HepG2 (cell line): ENCODE measurements around the gene WSB1. TPM values are rescaled to one million over a fixed set of nuclear protein-coding genes. Genes with fewer than 3 reads are reported as not detected.

ENCODE experiments used
- ATAC-seq: fragments of 200-7000 bp; cut with Tn5 transposase; 3 replicates; pipeline ENCODE4 v1.9.1; 2020; ENCODE audit warnings: mild to moderate bottlenecking, moderate library complexity
- BruUV-seq: library from RNA; stranded (reverse); fragments of 400-500 nt; replicated peaks from 2 replicates; lab custom pipeline; 2021; lab: Mats Ljungman, UMichigan
- CTCF ChIA-PET: fragments of 300-600 bp; formaldehyde crosslinking; extraction: SDS; loops from one replicate; lab custom pipeline; 2021; ENCODE audit warnings: low total read pairs, inconsistent platforms, low intra/inter-chr PET ratio; lab: Yijun Ruan, JAX
- POLR2A ChIA-PET: fragments of 350-600 bp; sonication (Branson Sonifier 250); formaldehyde crosslinking; loops from one replicate; lab custom pipeline; 2020; ENCODE audit warnings: antibody characterized with exemption, inconsistent platforms; lab: Yijun Ruan, JAX
- DNase-seq: peaks from one replicate; pipeline ENCODE4 v3.0.0-alpha.2; 2015; ENCODE audit warnings: low spot score
- FAIRE-seq: peaks from 3 replicates; lab custom pipeline; 2011; peaks lifted over from hg19 to GRCh38; lab: Jason Lieb, UNC
- H2AFZ ChIP-seq: one replicate; pipeline ENCODE4 v1.6.1; 2011; ENCODE audit warnings: low read length, inconsistent platforms
- H3K27ac ChIP-seq: fragments of 300-600 bp; 3 replicates; pipeline ENCODE4 v1.8.0; 2011; ENCODE audit warnings: mixed run types, mild to moderate bottlenecking, mixed read lengths, low read length, inconsistent platforms; ENCODE audit not compliant: insufficient read depth; ENCODE audit errors: extremely low read length
- H3K27me3 ChIP-seq, 2 experiments: fragments of 200-600 bp in 1 of 2; 2 replicates in 1 of 2; 3 replicates in 1 of 2; pipeline versions ENCODE4 v1.6.0 to v1.8.0; 2011; ENCODE audit warnings: low read length in 2 of 2, mild to moderate bottlenecking in 2 of 2, moderate library complexity in 2 of 2, inconsistent platforms in 1 of 2; ENCODE audit not compliant: insufficient read depth in 2 of 2, control insufficient read depth in 1 of 2
- H3K36me3 ChIP-seq, 2 experiments: fragments of 200-600 bp in 1 of 2; replicated peaks in 1 of 2; 2 replicates in 1 of 2; 3 replicates in 1 of 2; pipeline versions ENCODE4 v1.5.1 to v1.8.0; 2011; ENCODE audit warnings: low read length in 2 of 2, inconsistent platforms in 1 of 2; ENCODE audit not compliant: insufficient read depth in 2 of 2, control insufficient read depth in 1 of 2
- H3K4me1 ChIP-seq: 2 replicates; pipeline ENCODE4 v1.5.1; 2012; ENCODE audit warnings: low read length, inconsistent platforms; ENCODE audit not compliant: insufficient read depth
- H3K4me2 ChIP-seq: 2 replicates; pipeline ENCODE4 v1.6.0; 2011; ENCODE audit warnings: low read depth, low read length, inconsistent platforms
- H3K4me3 ChIP-seq, 3 experiments: fragments of 200-600 bp in 1 of 3; sonication (generic), shearing (Covaris generic) in 1 of 3; replicated peaks in 1 of 3; 2 replicates each; pipeline ENCODE4 v1.5.1; 2011 to 2016; ENCODE audit warnings: low read length in 3 of 3, inconsistent platforms in 2 of 3, low read depth in 2 of 3, mild to moderate bottlenecking in 2 of 3, control low read depth in 1 of 3, mixed read lengths in 1 of 3; ENCODE audit not compliant: insufficient read depth in 1 of 3
- H3K79me2 ChIP-seq: one replicate; pipeline ENCODE4 v1.6.1; 2011; ENCODE audit warnings: low read length, inconsistent platforms; ENCODE audit not compliant: insufficient read depth
- H3K9ac ChIP-seq: 2 replicates; pipeline ENCODE4 v1.6.0; 2011; ENCODE audit warnings: mild to moderate bottlenecking, low read depth, low read length, inconsistent platforms; ENCODE audit not compliant: insufficient read depth
- H3K9me3 ChIP-seq: 2 replicates; pipeline ENCODE4 v1.5.1; 2012; ENCODE audit warnings: mild to moderate bottlenecking, low read length
- H4K20me1 ChIP-seq: 2 replicates; pipeline ENCODE4 v1.6.0; 2011; ENCODE audit warnings: inconsistent platforms, mild to moderate bottlenecking, low read length, moderate library complexity; ENCODE audit not compliant: insufficient read depth
- ARID2 ChIP-seq: sonication (generic); formaldehyde crosslinking; IDR thresholded peaks from 2 replicates; pipeline ENCODE4 v1.8.1; 2022; ENCODE audit warnings: mild to moderate bottlenecking, missing genetic modification reagents, borderline replicate concordance
- CEBPB ChIP-seq: IDR thresholded peaks from 2 replicates; pipeline ENCODE4 v1.6.1; 2011; ENCODE audit warnings: low read depth, low read length, improper control_type of control experiment, borderline replicate concordance
- DPF2 ChIP-seq: sonication (generic); formaldehyde crosslinking; IDR thresholded peaks from 2 replicates; pipeline ENCODE4 v1.4.0; 2020; ENCODE audit warnings: mild to moderate bottlenecking, low read depth, missing genetic modification reagents, borderline replicate concordance
- EEA1 ChIP-seq: sonication (generic); formaldehyde crosslinking; IDR thresholded peaks from 2 replicates; pipeline ENCODE4 v1.5.1; 2020; ENCODE audit warnings: mild to moderate bottlenecking, missing genetic modification reagents, borderline replicate concordance
- HCFC1 ChIP-seq: fragments of 150-350 bp; IDR thresholded peaks from 2 replicates; pipeline ENCODE4 v1.6.1; 2014; ENCODE audit warnings: low read depth, low read length
- HMGA1 ChIP-seq: sonication (generic); formaldehyde crosslinking; conservative IDR thresholded peaks from 2 replicates; pipeline ENCODE4 v1.4.0; 2020; ENCODE audit warnings: missing genetic modification reagents
- HOXA7 ChIP-seq: sonication (generic); formaldehyde crosslinking; IDR thresholded peaks from 2 replicates; pipeline ENCODE4 v1.8.1; 2022; ENCODE audit warnings: mild to moderate bottlenecking, missing genetic modification reagents, moderate library complexity
- JUNB ChIP-seq: sonication (generic); formaldehyde crosslinking; IDR thresholded peaks from 2 replicates; pipeline ENCODE4 v1.8.0; 2022; ENCODE audit warnings: missing genetic modification reagents, mild to moderate bottlenecking, borderline replicate concordance
- MAFG ChIP-seq: sonication (generic); formaldehyde crosslinking; IDR thresholded peaks from 2 replicates; pipeline ENCODE4 v1.5.1; 2020; ENCODE audit warnings: mild to moderate bottlenecking, missing genetic modification reagents
- MATR3 ChIP-seq: sonication (generic); formaldehyde crosslinking; IDR thresholded peaks from 2 replicates; pipeline ENCODE4 v1.4.0; 2020; ENCODE audit warnings: missing genetic modification reagents
- NFIB ChIP-seq: sonication (generic); formaldehyde crosslinking; IDR thresholded peaks from 2 replicates; pipeline ENCODE4 v1.9.0; 2021; ENCODE audit warnings: missing genetic modification reagents, mild to moderate bottlenecking, borderline replicate concordance
- PHF20 ChIP-seq: sonication (generic); formaldehyde crosslinking; IDR thresholded peaks from 2 replicates; pipeline ENCODE4 v1.5.0; 2020; ENCODE audit warnings: mild to moderate bottlenecking, missing genetic modification reagents
- POLR2A ChIP-seq, 2 experiments: IDR thresholded peaks; 2 replicates each; pipeline ENCODE4 v1.6.1; 2011; ENCODE audit warnings: low read depth in 2 of 2, low read length in 2 of 2, mild to moderate bottlenecking in 1 of 2, moderate library complexity in 1 of 2; ENCODE audit not compliant: insufficient read depth in 1 of 2
- THAP11 ChIP-seq: IDR thresholded peaks from 2 replicates; pipeline ENCODE4 v1.6.1; 2016; ENCODE audit warnings: missing biosample characterization, missing genetic modification reagents
- ZFAT ChIP-seq: sonication (generic); formaldehyde crosslinking; conservative IDR thresholded peaks from 2 replicates; pipeline ENCODE4 v1.8.1; 2023; ENCODE audit warnings: missing genetic modification reagents, inconsistent platforms
- ZNF10 ChIP-seq: sonication (generic); formaldehyde crosslinking; IDR thresholded peaks from 2 replicates; pipeline ENCODE4 v1.4.0; 2020; ENCODE audit warnings: mild to moderate bottlenecking, low read depth, missing genetic modification reagents, borderline replicate concordance
- ZNF530 ChIP-seq: sonication (generic); formaldehyde crosslinking; IDR thresholded peaks from 2 replicates; pipeline ENCODE4 v1.5.0; 2020; ENCODE audit warnings: low read depth, mild to moderate bottlenecking, missing genetic modification reagents
- ZNF557 ChIP-seq: sonication (generic); formaldehyde crosslinking; IDR thresholded peaks from 2 replicates; pipeline ENCODE4 v1.4.0; 2020; ENCODE audit warnings: missing genetic modification reagents
- ZNF629 ChIP-seq: sonication (generic); formaldehyde crosslinking; conservative IDR thresholded peaks from 2 replicates; pipeline ENCODE4 v1.5.0; 2020; ENCODE audit warnings: missing genetic modification reagents
- ZNF672 ChIP-seq: sonication (generic); formaldehyde crosslinking; IDR thresholded peaks from 2 replicates; pipeline ENCODE4 v1.8.1; 2022; ENCODE audit warnings: missing genetic modification reagents
- ZNF674 ChIP-seq: sonication (generic); formaldehyde crosslinking; IDR thresholded peaks from 2 replicates; pipeline ENCODE4 v1.5.0; 2020; ENCODE audit warnings: low read depth, mild to moderate bottlenecking, missing genetic modification reagents
- ZSCAN21 ChIP-seq: sonication (generic); formaldehyde crosslinking; IDR thresholded peaks from 2 replicates; pipeline ENCODE4 v1.8.0; 2022; ENCODE audit warnings: mild to moderate bottlenecking, missing genetic modification reagents, moderate library complexity, borderline replicate concordance
- ZSCAN30 ChIP-seq: sonication (generic); formaldehyde crosslinking; IDR thresholded peaks from 2 replicates; pipeline ENCODE4 v1.5.0; 2020; ENCODE audit warnings: mild to moderate bottlenecking, missing genetic modification reagents
- WGBS: methylation state at CpG from one replicate; pipeline ENCODE4 v1.1.6; 2017; ENCODE audit warnings: low lambda C conversion rate; 5-methylcytosine and 5-hydroxymethylcytosine counted together
- in situ Hi-C: cut with HindIII; loops from 2 replicates; pipeline ENCODE4 v1.10.0; 2017; ENCODE audit warnings: low pct_unique_long_range_greater_than_20kb; ENCODE audit not compliant: extremely low pct_ligation_motif_present
- intact Hi-C: fragments of 100-400 bp; cut with micrococcal nuclease; formaldehyde crosslinking; loops from one replicate; pipeline ENCODE4 v1.10.0; 2022; ENCODE audit not compliant: unreplicated experiment
- polyA plus RNA-seq, 8 experiments: library from polyadenylated mRNA; depleted of rRNA in 3 of 8; stranded (reverse) in 7 of 8; unstranded in 1 of 8; fragments of >200 nt; fragmentation: Illumina TruSeq in 4 of 8; extraction: Trizol in 4 of 8; gene quantifications; 2 replicates each; pipeline versions ENCODE4 v1.2.1 to v1.2.3, GENCODE V29; 2011 to 2016; ENCODE audit warnings: low read depth in 4 of 8, missing spikeins in 1 of 8, mixed read lengths in 1 of 8; ENCODE audit not compliant: insufficient read depth in 1 of 8
- total RNA-seq, 5 experiments: library from RNA; depleted of rRNA; stranded (reverse); fragments of >200 nt; fragmentation: Illumina TruSeq; extraction: Trizol; gene quantifications; 2 replicates each; pipeline ENCODE4 v1.2.3, GENCODE V29; 2016; ENCODE audit warnings: low read depth in 1 of 5

The WSB1 gene
- total and polyA plus RNA-seq, 2 of the 13 experiments (the other 11 are each of a cell fraction or from before 2014, with no cell fraction given): 81.3 to 294 TPM

- in situ Hi-C loops: no loop called here
- no peak for ATAC-seq
- CTCF ChIA-PET: no interaction called here
Measured at GRCh38 chr17:27281438-27281837, 12.5 kb upstream of the WSB1 start.

GRCh38 chr17:27282054-27282551 lies 11.8 kb upstream of the WSB1 start:
- no peak for FAIRE-seq
- Histone ChIP-seq H3K27me3 (0 out of 5 replicates have a peak, but pooled peaks cover 2 to 9% of the 10 kb centered on the region in 2 experiments), H3K4me3 (no peak overlapping the region), H3K36me3 (no peaks in the 10 kb centered on the region), H3K9me3 (no peaks in the 10 kb centered on the region), H3K79me2 (no peaks in the 10 kb centered on the region), H3K4me2 (no peak overlapping the region), H2AFZ (no peak overlapping the region), H3K9ac (no peak overlapping the region), H4K20me1 (no peaks in the 10 kb centered on the region), H3K4me1 (peaks cover 26% of the 10 kb centered on the region), H3K27ac (no peak overlapping the region)
- 50% methylated on average over 1 of the region's 1 CpG for WGBS
- no TSS peak for BruUV-seq
- no peak for DNase-seq
- POLR2A ChIA-PET: interaction anchor here (1.0 kb wide), 1 partner anchor 12 kb away, joined by 4 read pairs; the partner anchor contains the start of gene WSB1
- intact Hi-C loops (no loop called here), in situ Hi-C loops (no loop called here)
- CTCF ChIA-PET: no interaction called here
- no peak for TF ChIP-seq NFIB (CRISPR knock-in tag)
- peak; percentile 55 for TF ChIP-seq CEBPB
- TF ChIP-seq ZNF629 (CRISPR knock-in tag): 0 out of 2 replicates have a peak, but pooled peaks have one; percentile 14
- no peak for ATAC-seq

More at GRCh38 chr17:27281438-27281837, 12.5 kb upstream of the WSB1 start:
- no peak overlapping the region for H3K27ac ChIP-seq
- TF ChIP-seq EEA1 (no peak), HCFC1 (no peak), HOXA7 (CRISPR knock-in tag) (no peak), HMGA1 (CRISPR knock-in tag) (no peak), THAP11 (no peak), ZFAT (no peak), MATR3 (CRISPR knock-in tag) (no peak), ARID2 (no peak), ZSCAN21 (CRISPR knock-in tag) (no peak), PHF20 (CRISPR knock-in tag) (no peak), POLR2A (IDR thresholded peaks at IDR 0.05; ENCODE audit: insufficient read depth in 1 of 2, low read depth in 2 of 2, low read length in 2 of 2) (no peak), JUNB (CRISPR knock-in tag) (no peak), ZNF557 (CRISPR knock-in tag) (no peak), ZSCAN30 (CRISPR knock-in tag) (no peak), ZNF530 (no peak), MAFG (no peak), DPF2 (no peak), ZNF10 (CRISPR knock-in tag) (no peak), ZNF674 (CRISPR knock-in tag) (no peak), ZNF672 (CRISPR knock-in tag) (no peak)
- H3K4me1 ChIP-seq: peaks cover 30% of the 10 kb centered on the region
- H4K20me1 ChIP-seq: no peaks in the 10 kb centered on the region
- 0 out of 5 replicates have a peak, but pooled peaks cover 2 to 9% of the 10 kb centered on the region in 2 experiments for H3K27me3 ChIP-seq
- 53% methylated on average over 3 of the region's 3 CpGs for WGBS
- no peaks in the 10 kb centered on the region for H3K36me3 ChIP-seq
- POLR2A ChIA-PET: interaction anchor here (1.0 kb wide), 1 partner anchor 13 kb away, joined by 4 read pairs; the partner anchor contains the start of gene WSB1
- BruUV-seq: no TSS peak
- FAIRE-seq: no peak
- no peak overlapping the region for H2AFZ ChIP-seq
- H3K9ac ChIP-seq: no peak overlapping the region
- H3K9me3 ChIP-seq: no peaks in the 10 kb centered on the region
- no peak overlapping the region for H3K4me2 ChIP-seq
- no peaks in the 10 kb centered on the region for H3K79me2 ChIP-seq
- intact Hi-C loops: no loop called here
- H3K4me3 ChIP-seq: no peak overlapping the region
- DNase-seq: no peak
